Measurements from ENCODE around the gene LHX5.

LHX5 gene

DNA sequence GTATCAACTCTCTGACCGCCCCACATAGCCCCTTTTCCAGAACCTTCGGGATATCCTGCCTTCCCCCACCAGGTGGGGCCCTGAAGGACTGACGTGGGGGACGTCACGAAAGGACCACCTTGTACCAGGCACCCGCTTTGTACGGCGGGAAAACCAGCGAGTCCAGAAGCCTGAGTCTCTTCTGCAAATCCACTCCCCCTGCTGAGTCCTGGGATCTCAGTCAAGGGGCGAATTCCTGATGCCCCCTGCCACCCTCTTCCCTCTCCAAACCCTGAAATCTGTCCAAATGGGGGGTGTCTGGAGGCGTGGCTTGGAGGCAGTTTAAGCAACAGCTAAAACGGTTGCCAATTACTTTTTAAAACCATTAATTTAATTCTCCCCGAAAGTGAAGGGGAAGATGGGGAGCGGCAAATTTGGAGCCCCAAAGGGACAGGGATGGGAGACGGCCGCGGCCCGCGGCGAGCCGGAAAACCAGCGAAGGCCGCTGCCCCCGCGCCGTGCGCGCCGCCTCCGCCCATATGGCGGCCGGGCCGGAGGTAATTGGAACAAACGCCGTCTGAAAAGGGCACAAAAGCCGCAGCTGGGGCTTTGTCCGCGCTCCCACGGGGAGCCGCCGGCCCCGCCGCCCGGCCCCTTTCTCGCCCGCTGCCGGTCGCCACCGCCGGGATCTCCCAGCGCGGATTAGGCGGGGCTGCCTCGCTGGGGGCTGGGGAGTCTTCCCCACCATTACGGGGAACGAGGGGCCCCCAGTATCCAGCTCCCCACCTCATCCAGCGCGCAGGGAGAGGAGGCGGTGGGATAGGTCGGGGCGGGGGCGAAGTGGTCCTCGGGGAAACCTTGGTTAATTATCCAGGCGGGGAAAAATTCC is 6.6 kb downstream of the LHX5 start:
- DNase-seq = no peak

DNA sequence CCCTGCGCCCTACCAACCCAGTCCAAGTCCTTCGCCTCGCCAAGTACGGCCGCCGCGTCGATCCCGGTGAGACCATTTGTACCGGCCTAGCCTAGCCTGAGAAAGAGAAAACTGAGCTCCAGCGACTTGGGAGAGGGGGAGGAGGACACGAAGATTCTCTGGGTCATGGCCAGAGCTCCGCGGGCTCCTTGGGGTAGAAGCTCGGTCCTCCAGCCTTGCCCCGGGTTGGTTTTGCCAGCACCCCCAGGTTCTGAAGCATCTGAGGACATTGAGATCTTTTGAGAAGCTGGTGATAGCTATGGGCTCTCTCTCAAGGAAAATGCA is 7.3 kb downstream of the LHX5 start:
- DNase-seq = no peak

DNA sequence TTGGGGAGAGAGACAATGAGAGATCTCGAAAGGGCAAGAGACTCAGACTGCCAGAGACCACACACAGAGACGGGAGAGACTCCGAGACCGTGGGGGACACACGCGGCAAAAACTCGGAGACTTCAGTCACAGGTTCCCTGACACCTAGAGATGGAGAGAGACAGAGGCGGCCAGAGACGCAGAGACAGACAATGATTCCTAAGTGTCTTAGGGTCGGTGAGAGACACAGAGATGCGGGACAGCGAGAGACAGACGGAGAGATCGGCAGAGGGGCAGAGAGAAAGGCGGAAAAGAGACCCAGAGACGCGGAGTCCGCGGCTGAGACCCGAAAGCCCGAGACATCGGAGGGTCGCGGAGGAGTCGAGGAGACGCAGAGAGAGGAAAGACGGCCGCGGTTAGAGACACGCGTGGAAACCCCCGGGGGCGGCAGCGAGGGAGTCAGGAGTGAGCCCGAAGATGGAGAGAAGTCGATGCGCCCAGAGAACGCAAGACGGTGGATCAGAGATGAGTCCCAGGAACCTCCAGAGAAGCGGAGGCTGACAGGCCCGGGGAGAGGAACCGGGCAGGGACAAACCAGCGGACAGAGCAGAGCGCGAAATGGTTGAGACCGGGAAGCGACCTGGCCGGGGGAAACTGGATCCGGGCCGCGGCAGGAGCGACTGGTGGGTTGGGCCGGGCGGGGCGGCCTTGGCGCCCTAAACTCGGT is 7.8 kb downstream of the LHX5 start:
- DNase-seq = no peak

DNA sequence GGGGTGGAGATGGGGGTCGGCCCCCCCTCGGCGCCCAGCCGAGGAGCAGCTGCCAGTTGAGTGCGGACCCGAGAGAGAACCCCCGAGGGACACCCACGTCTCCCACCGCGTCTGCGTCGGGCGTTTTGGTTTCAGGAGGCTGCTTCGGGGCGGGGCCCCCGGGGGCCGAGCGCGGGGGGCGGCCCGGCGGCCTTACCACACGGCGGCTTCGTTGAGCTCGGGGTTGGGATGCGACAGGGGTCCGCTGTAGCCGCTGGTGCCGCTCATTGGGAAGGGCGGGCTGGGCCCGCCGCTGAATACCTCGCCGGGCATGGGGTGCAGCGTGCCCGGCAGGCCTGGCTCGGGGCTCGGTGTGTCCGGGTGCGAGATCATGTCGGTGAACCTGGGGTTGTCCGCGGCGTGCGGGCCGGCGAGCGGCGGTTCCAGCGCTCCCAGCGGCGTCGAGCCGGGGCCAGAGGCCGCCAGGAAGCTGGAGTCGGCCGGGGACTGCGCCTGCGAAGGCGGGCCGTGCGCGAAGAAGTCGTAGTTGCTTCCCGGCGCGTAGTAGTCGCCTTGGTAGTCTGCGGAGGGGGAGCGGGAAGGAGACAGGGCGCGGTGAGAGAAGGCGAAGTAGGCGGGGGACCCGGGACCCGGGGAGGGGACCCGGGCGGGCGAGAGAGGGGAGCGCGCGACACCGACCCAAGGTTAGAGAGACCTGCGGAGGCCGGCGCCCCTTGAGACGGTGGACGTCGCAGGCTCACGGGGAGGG is 8.5 kb downstream of the LHX5 start:
- DNase-seq = no peak

DNA sequence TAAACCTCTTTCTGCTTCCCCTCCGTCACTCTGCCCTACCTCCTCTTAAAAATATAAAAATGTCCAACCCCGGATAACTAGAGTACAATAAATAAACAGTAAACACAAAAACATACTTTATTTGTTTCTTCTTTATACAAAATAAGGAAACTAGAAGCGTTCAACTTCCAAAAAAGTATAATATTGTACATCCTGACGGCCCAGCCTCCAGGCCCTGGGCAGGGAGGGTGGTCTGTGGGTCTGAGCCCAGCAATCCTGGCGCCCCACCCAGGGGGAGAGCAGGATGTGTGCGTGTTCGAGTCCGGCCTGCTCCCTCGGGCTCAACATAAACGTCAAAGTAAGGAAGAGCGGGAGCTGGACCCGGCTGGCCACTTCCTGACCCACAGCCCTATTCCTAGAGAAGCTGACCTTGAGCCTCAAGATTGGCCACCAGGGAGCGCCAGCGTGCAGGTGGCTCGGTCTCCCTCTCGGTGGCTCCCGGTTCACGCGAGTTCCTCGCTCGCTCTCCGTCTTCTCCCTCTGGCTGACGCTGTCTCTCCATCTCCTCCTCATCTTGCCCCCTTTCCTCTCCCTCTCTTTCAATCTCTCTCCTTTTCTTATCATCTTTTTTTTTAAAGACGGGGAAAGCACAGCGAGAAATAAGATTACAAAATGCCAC is 9.4 kb downstream of the LHX5 start:
- DNase-seq = peak; percentile 68

DNA sequence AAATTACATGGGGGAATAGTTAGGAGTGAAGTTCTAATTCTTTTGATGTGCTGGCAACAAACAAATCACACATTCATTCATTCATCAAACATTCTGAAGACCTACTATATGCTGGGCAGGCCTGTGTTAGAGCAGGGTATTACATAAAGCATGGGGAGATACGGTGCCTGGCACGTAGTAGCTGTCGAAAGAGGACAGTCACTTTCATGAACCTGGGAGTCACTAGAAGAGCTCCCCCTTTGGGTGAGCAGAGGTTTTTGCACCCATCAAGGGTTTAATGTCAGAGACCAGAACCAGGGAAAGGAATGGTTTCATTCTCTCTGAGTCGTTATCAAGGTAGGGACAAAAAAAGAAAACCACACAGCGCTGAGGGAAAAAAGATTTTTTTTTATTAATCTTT is 10.0 kb downstream of the LHX5 start:
- no peak for DNase-seq

DNA sequence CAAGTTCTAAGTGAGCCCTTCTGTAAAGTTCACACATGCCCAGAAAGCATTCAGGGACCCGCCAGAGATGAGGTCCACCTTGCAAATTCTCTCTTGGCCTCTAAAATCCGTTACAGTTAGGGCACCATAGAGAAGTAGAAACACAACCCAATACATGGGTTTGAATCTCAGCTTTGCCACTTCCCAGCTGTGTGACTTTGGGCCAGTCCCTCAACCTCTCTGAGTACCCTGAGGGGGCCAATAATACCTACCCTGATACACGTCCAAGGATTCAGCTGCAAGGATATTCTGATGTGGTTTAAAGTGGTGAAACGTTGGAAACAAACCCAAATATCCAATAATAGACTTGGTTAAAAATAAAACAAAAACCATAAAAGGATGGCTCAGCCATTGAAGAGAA is 11.7 kb downstream of the LHX5 start:
- DNase-seq = no peak

DNA sequence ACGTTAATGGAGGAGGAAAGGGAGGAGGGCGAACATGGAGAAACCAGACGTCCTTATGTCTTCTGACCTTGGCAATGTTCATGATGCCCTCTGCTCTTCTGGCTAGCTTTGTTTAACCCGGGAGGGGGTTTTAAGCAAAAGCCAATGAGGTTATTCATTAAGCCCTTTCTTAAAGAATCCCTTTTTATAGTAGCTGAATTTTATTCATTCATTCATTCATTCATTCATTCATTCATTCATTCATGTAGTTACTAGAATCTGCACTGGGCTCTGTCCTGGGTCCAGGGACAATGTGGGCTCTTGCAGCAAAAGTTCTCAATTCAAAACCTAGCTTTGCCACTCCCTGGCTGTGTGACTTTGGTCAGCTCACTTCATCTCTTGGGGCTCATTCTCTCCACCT is 14.0 kb downstream of the LHX5 start:
- DNase-seq = no peak

DNA sequence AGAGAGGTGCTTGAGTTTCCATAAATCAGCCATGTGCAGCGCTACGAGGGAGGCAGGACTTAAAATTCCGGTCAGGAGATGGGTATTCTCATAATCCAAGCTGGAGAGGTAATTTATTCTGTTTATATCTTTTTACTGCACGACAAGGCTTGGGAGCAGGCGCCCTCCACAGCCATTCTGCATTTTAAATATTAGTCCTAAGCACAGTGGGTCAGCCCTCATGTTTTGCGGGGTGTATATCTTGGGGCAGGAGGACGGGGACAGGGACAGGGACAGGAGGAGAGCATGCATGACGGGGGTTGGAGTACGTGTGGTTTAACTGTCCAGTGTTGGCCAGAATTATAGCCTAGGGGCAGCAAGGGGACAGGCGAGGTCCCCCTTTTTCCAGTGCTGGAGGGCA is 14.5 kb downstream of the LHX5 start:
- no peak for DNase-seq

DNA sequence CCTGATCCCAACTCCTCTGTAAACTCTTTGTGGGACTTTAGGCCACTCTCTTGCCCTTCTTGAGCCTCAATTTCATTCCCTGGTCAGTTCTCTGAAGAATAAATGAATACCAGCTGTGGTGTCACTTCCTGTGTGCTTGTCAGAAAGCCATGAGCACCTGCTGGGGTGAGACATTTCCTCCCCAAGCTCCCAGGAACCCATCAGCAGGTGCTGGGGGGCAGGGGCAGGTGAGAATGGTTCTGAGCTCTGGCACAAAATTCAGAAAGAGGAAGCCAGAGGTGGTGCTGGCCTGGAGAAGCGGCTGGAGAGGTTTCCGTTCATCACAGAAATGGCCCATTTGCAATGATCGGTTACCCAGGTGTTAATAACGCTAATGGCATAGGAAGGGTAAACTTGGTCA is 14.9 kb downstream of the LHX5 start:
- no peak for DNase-seq

DNA sequence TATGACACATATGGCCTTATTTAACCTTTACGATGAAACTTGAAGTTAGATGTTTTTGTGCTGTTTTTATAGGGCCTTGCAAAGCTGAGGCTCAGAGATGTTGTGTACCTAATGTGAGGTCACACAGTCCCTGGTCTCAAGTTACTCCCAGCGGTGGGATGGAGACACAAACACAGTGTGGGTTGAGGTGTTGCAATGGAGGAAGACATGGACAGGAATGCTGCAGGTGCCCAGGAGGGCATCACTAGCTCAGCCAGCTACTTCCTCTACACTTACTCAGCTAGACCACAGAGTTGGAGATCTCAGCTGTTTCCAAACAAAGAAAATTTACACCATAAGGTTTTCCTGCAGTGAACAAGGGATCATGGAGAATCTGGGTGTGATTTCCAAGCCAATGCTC is 15.5 kb downstream of the LHX5 start:
- no peak for DNase-seq

DNA sequence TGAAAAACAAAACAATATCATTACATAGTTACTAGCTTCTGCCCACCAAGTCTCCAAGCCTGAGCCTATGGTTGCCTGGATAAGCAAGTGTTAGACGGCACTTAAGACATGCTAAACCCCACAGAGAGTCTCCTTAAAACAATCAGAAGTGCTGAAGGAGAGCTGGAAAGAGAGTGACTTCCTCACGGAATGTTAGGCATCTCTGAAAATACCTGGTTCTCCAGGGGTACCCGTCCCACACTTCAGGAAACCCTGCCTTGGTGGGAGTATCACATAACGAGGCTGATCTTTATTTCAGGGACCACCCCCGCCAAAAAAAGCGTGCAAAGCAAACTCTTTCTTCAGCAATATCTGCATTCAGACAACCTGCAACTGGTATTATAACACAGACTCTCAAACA is 18.3 kb downstream of the LHX5 start:
- no peak for DNase-seq

DNA sequence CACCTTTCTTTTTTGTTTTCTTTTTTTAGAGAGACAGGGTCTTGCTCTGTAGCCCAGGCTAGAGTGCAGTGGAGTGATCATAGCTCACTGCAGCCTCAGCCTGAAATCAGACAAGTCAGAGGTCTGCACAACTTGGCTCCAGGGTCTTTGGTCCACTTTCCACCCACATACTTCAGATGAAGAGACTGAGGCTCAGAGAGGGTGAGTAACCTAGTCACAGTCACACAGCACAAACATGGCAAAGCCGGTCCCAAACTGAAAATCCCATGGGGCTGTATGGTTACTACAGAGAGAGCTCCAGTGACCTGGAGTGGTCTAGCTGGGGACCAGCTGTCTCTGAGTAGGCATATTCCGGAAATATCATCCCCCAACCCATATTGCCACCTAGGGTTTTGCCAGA is 19.2 kb downstream of the LHX5 start:
- no peak for DNase-seq

DNA sequence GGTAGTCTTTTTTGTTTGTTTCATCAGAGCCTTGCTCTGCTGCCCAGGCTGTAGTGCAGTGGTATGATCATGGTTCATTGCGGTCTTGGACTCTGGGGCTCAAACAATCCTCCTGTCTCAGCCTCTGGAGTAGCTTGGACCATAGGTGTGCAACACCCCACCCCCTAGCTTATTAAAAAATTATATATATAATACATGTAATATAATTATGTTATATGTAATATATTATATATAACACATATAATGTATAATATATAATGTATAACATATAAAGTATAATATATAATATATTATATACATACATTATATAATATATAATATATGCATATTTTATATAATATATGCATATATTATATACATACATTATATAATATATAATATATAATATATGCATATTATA is 21.8 kb downstream of the LHX5 start:
- DNase-seq = no peak

DNA sequence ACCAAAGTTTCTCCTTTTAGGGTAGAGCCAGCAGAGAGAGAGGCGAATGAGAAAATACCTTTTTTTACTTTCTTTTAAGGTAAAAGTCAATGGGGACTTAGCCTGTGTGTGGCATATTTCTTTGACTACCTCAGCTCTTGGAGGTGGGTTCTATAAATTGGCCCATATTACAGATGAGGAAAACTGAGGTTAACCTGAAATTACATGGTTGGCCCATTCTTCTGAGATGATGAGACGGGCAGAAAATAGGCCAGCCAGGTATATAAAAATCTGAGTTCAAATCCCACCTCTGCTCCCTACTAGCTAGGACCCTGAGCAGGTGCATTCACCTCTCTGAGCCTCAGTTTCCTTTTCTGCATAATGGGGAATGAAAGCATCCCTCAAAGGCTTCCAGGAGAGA is 22.4 kb downstream of the LHX5 start:
- DNase-seq = no peak

DNA sequence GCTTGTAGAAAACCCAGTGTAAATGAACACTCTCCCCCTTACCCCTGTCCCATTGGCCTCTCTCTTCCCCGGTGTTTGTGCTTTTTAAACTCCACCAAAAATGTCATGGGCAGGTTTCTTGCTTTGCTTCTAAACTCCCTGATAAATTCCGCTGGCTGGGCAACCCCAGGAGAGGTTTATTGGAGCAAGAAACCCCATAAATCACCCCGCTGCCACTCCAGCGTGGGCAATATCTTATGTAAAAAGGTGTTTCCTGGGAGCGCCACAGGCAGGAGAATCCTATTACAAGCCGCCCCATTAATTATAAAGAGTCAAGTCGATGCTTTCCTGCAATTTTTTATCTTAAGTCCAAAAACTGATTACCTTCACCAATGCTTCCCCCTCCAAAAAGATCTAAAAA is 22.8 kb downstream of the LHX5 start:
- no peak for DNase-seq

DNA sequence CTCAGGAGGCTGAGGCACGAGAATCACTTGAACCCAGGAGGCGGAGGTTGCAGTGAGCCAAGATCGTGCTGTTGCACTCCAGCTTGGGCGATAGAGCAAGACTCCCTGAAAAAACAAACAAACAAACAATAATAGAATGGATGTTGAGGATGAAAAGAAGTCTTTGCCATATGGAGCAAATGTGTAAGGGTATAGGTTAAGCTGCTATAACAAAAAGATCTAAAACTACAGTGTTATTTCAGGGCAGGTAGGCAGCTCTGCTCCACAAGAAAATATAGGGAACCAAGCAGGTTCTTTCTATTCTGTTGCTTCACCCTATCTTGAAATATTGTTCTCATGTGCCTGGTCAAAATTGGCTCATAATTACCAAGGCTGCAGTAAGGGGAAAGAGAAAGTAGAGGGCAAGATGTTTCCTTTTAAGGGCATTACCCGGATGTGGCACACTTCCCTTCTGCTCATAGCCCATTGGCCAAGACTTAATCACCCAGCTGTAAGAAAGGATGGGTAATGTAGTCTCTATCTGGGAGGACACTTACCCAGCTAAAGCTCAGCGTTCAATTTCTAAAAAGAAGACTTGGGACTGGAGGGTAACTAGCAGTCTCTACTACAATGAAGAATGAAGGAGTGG is 26.0 kb downstream of the LHX5 start:
- DNase-seq = no peak

DNA sequence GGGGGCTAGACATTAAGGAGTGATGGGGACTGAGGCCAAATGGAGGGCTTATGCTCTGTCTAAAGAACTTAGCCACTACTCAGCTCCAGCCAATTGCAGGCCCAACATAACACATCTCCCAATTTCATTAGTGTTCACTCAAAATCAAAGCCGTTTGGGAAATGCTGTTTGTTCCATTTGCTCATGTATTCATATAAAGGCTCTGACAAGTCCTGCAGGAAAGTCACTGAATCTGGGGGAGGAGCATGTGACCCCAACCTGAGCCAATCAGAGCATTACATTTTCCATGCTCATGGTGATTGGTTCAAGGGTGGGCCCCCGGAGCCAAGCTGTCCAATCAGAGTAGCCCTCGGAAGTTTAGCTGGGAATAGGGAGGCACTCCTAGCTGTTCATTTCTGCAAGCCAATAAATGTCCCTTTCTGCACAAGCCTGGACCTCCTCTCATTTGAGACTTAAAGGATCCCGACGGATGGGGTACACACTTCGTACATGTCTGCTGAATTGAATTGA is 28.6 kb downstream of the LHX5 start:
- no peak for DNase-seq

DNA sequence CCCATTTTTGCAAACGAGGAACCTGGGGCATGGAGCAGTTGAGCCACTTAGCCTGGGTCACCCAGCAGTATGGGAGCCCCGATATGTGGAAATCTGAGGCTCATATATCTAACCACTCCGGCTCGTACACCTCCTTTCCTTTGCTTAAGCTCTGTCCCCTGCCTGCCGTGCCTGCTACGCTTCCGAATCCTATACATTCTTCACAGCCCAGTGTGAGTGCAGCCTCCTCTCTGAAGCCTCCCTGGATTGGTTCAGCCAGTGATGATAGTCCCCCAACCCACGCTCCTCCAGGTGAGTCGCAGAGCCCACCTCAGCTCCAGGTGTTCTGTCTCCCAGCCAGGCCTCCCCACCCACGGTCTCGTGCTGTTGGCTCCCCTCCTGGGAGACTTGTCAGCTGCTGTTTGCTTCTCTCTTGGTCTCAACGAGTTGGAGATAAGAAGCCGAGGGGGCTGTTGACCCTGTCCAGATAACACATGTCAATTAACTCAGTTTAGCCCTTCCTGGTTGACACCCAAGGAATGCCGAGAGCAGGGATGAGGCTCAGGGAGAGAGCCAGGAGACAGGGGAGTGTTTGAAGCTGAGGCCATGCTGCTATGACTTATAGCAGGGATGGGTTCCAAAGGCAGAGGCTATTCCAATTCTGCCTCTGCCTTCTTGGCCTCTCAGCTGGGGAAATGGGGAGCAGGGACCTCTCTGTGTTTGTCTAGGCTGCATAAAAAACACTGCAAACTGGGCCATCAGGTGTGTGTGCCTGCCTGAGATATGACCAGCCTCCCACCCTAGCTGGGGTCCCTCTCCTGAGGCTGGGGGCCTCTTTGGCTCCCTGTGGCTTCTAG is 30.5 kb downstream of the LHX5 start:
- DNase-seq = no peak

DNA sequence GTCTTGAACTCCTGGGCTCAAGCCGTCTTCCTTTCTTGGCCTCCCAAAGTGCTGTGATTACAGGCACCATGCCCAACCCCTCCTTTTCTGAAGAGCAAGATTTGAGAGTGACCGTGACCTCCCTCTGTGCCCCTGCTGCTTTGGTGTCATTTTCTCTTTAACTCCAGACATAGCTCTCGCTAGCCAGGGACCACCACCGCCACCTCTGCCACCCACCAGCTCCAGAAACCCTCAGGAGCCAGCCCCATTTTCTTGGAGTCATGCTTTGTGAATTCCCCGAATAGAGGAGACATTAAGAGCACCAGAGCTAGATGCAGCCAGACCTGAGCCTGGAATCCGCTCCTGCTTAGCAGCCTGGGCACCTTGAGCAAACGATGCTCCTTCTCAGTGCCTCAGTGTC is 31.3 kb downstream of the LHX5 start:
- no peak for DNase-seq

DNA sequence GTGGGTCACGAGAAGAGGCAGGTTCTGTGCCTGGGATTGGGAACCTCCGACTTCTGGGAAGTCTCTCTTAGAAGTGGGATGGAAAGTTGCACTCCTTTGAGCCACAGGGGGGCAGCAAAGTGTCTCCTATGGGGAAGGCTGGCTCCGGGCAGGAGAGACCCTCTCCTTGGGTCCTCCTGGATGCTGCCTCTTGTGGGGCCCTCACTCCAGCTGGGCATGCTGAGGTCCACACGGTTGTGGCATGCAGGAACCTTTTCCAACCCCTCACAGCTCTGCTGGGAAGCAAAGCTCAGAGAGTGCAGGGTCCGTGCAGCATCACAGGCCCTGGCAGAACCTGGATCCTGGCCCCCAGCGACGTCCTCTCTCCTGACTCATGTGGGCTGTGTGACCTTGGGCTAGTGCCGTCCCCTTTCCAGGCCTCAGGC is 32.1 kb downstream of the LHX5 start:
- DNase-seq = no peak

DNA sequence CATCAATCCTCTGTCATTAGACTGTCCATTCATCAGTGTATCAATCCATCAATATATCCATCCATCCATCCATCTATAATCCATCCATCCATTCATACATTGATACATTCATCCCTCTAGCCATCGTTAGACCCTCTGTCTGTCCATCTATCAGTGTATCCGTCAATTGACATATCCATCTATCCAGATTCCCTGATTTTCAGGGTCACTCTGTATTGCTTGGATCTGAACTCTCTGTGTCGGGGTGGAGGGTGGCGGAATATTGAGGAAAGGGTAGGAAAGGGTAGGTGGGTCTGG is 32.4 kb downstream of the LHX5 start:
- DNase-seq = no peak
